GM20431 (cell line): Measurements from ENCODE around the gene ERCC5.

Source experiments
- in situ Hi-C: fragments of 300-500 bp; cut with MseI, MboI; formaldehyde crosslinking; loops from one replicate; pipeline ENCODE4 v1.15.0; 2020; ENCODE audit warnings: low sequenced_read_pairs; ENCODE audit not compliant: unreplicated experiment

ERCC5 gene

DNA sequence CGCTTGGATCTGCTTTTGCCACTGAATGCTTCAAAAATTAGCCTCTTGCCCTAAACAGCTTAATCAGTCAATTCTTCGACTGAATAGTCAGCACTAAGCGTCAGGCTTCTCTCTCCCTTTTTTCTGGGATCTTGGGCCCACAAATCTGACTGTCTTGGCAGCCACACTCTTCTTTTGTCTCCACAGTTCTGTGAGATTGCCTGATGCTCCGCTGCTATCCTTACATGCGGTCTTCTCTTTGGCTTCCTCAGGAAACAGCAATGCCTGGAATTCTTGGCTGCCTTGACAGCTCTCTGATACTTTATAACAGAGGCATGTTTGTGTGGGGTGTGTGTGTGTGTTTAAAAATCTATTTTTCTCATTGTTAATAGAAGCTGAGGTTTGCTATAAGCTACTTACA is 32.6 kb downstream of the ERCC5 start:
- in situ Hi-C loops: no loop called here

DNA sequence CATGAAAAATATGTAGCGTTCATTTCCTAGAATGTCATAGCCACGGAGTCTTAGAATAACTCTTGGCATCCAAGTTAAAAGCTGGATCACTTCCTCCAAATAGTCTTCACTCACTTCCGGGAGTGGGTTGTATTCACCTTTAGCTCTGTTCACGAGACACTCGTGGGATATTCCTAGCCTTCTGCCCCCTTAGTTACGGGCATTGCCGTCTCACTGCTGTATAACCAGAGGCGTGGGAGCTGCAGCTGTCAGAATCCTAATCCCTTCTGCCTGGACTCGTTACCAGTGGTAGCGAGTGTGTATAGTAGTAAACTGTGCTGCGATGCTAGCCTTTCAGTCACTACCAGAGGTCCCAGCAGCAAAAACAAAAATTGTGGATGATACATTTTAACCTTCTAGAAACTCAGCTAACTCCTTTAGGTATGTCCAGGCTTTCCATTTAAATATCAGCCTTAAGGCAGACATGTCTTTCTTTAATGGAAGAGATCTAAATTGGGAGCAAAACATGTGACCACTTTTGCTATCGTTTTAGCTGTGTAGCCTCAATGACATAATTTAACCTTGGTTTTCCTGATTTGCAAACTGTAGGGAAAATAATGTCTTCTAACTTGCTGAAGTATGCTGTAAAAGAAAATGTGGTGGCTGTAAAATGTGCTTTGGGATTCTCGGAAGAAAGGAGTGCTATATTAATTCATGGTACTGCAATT is 34.1 kb downstream of the ERCC5 start:
- in situ Hi-C loops: no loop called here

- in situ Hi-C loops: no loop called here
Measured at GRCh38 chr13:102881819-102882686, 36.2 kb downstream of the ERCC5 start.

DNA sequence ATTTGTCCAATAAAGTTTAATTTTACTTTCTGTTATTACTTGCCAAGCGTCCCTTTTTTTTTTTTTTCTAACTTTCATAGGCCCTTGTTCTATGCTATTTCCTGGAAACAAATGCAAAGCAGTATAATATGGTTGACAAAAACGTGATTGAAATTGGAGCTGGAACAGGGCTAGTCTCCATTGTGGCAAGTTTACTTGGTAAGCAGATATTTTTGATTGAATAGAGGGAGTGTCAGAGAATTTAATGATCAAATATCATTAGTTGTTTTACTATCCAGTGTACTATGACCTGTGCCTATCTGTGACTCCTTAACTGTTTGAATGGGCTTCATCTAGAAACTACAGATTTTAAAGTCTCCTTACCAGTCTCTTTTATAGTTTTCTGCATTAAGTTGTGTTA is 46.7 kb downstream of the ERCC5 start:
- in situ Hi-C loops: no loop called here

- in situ Hi-C loops: no loop called here
Measured at GRCh38 chr13:102897371-102898138, 51.7 kb downstream of the ERCC5 start.

GRCh38 chr13:102900193-102900608 is 54.4 kb downstream of the ERCC5 start:
- in situ Hi-C loops: no loop called here

GRCh38 chr13:102901056-102901455 is 55.2 kb downstream of the ERCC5 start:
- in situ Hi-C loops: no loop called here

GRCh38 chr13:102901615-102902305 is 55.9 kb downstream of the ERCC5 start:
- in situ Hi-C loops: no loop called here

DNA sequence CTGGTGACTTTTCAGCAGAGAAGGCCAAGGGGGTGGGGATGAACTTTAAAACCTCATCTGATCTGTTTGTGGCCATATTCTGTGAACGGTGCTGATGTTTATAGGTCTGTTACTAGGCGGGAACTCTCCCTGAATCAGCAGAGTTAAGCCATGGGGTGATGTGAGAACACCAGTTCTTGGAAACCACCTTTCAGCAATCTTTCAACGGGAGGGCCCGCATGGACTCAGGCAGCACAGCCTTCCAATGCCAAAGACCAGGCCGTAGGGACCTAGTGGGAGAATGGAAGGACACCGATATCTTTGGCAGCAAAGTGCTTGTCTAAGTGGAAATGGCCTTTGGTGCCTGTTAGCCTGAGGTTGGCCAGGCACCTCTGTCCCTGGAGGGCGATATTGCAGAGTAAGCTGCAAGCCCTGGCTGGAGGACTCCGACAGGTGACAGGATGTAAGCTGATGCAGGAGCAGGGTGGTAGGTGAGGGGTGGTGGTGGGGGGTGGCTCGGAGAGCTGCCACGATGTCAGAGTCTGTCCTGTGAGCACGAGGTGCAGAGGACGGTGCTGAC is 57.0 kb downstream of the ERCC5 start:
- in situ Hi-C loops: no loop called here

DNA sequence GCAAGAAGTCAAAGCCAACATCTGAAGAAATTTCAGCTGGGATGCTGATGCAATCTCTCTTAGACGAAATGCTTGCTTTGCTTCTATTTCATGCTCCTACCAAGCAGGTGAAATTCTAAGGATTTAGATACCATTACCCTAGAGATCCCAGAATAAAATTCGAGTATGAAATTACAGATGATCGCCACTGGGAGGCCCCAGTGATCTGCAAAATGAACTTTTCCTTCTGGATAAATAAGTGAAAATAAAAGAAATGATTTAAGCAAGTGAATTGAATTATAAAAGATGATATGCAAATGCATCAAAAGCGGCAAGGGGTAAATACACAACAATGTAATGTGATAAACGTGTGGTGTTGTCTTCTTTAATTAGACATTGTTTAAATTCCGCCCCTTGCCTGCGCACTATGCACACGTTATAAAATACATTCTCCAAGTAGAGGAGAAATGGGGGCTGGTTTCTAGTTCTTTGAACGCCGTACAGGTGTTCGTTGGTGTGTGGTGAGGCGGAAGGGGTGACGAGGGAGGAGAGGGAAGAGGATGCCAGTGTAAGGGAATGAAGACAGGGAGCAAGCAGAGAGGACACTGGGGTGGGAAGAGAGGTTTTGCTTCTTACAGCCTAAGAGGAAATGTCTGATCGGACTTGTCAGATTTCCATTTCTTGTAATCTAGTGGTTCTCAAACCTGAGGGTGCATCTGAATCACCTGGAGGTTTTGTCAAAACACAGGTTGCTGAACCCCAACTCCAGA is 58.0 kb downstream of the ERCC5 start:
- in situ Hi-C loops: no loop called here

- in situ Hi-C loops: no loop called here
Measured at GRCh38 chr13:102904408-102904862, 58.6 kb downstream of the ERCC5 start.

- in situ Hi-C loops: no loop called here
Measured at GRCh38 chr13:102905905-102906771, 60.3 kb downstream of the ERCC5 start.

- in situ Hi-C loops: no loop called here
Measured at GRCh38 chr13:102907016-102907756, 61.4 kb downstream of the ERCC5 start.

- in situ Hi-C loops: no loop called here
Measured at GRCh38 chr13:102907886-102908515, 62.2 kb downstream of the ERCC5 start.

- in situ Hi-C loops: no loop called here
Measured at GRCh38 chr13:102909971-102910370, 64.1 kb downstream of the ERCC5 start.

GRCh38 chr13:102911336-102911735 is 65.5 kb downstream of the ERCC5 start:
- in situ Hi-C loops: no loop called here

DNA sequence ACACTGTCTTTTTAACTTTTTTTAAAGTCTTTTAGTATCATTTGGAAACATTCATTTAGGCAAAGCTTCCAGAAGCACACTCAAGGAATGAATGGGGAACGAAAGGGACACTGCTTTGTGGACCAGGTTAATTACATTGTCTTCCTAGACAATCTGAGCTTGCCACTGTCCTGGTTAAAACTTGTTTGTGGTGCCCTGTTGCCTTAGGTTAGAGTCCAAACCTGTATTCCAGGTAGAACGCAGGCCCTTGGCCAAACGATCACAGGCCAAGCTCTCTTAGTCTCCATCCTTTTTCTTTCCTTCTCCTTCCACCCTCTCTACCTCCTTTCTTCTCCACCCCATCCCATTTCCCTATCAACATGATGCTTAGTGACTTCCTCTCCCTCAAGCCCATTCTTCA is 66.8 kb downstream of the ERCC5 start:
- in situ Hi-C loops: no loop called here
